Inflammatory macrophage treated with lipopolysaccharide for 4 hours (primary cell): Measurements from ENCODE around the gene OR2T3.
"Not testable (repeated sequence)": the region's sequence is repeated elsewhere in the genome, so short reads cannot be mapped to it uniquely, and the experiment has no call there.

ENCODE experiments used
- DNase-seq: peaks from one replicate; pipeline ENCODE4 v3.0.0-alpha.2; 2020

The OR2T3 gene

DNA sequence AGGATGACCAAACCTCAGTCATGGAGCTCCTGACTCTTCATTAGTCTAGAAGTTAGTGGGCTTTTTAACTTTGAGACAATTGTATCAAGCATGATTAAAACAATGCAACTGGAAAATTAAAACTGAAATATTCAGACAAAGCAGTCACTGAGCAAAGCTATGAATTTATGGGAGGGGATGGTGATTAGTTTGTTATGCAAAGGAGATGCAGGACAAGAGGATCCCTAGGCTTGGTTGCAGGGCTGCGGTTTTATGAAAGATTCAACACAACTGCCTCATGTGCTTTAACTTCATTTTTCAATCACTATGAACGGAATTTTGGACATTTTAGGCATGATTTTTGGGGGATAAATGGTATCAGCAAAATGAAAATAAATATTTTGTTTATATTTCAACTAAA, 1.0 kb upstream of the OR2T3 start:
- not testable (repeated sequence) for DNase-seq

DNA sequence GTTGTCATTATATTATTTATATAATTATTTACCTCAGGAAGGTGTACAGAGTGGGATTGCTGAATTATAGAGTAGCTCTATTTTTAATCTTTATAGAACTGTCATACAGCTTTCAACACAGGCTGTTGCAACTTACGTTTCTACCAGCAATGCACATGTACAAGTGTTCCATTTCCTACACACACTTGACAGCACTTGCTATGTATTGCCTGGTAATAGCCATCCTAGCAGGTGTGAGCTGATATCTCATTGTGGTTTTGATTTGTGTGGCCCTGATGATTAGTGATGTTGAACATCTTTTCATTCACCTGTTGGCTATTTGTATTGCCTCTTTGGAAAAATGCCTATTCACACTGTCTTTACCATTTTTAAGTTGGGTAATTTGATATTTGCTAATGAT, 2.5 kb downstream of the OR2T3 start:
- not testable (repeated sequence) for DNase-seq

DNA sequence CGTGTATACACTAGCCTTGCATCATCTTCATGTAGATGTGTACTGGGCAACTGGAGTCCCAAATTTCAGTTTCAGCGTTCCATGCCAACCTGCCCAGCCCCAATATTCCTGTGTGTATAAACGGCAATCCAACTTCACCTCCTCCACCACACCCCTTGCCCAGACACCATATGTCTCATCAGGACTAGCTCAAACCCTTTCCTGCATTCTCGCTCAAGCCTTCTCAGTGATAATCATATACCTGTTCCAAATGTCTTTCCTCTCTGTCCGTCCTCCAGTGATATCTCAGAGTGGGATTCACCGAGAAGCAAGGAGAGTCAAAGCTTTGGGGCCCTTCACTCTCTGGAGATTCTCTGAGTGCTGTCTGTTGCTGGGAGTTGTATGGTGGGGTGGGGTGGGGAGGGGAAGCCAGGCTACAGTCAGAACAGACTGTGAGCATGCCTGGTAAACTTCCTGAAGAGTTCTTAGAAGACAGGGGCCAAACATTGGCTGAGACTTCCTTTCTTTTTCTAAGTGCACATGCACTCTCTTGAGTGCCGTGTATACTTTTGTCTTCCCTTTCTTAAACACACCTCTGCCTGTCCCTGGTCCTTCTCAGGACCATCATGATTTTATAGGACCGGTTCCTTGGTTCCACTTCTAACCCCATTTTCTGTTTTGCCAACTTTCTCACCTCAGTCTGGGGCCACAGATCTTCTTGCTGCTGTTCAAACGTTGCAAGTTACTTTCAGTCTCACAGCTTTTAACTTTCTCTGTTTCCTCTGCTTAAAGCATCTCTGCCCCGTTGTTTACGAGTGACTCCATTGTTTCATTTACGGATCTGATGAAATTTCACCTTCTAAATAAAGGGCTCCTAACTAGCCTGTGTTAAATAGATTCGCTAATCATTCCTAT, 8.8 kb downstream of the OR2T3 start:
- not testable (repeated sequence) for DNase-seq

DNA sequence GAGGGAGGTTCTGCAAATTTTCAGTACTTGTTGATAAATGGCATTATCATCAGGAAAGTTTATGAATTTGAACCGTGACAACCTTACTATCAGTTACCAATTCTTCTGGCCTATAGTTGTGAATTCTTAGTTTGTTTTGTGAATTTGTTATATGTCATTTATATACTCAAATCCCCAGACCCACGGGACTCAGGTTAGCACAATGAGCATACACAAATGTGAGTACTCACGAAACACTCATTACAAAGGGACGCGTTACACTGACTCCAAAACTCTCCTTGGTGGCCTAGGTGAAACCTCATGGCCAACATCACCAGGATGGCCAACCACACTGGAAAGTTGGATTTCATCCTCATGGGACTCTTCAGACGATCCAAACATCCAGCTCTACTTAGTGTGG, 15.1 kb downstream of the OR2T3 start, which contains the start of gene OR2T5:
OR2T5 (plus strand) TSS at position 301 of the 400 bp plus-strand sequence; CDS start at position 301, 0 bp downstream.
- DNase-seq, result not testable (repeated sequence)

DNA sequence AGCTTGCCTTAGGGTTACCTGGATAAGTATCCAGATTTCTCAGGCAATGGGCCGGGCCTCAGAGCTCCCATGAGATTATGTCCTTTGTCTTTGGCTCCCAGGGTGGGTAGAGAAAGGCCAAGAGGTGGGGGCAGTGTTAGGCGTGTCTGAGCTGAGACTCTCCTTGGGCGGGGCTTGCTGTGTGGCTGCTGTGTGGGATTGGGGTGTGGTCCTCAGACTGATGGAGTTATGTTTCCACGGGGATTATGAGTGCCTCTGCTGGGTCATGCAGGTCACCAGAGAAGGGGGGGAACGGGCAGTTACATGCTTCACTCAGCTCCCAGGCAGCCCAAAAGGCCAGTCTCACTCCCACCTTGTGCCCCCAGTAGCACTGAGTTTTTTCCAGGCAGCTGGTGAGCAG, 23.5 kb downstream of the OR2T3 start:
- DNase-seq, result not testable (repeated sequence)

DNA sequence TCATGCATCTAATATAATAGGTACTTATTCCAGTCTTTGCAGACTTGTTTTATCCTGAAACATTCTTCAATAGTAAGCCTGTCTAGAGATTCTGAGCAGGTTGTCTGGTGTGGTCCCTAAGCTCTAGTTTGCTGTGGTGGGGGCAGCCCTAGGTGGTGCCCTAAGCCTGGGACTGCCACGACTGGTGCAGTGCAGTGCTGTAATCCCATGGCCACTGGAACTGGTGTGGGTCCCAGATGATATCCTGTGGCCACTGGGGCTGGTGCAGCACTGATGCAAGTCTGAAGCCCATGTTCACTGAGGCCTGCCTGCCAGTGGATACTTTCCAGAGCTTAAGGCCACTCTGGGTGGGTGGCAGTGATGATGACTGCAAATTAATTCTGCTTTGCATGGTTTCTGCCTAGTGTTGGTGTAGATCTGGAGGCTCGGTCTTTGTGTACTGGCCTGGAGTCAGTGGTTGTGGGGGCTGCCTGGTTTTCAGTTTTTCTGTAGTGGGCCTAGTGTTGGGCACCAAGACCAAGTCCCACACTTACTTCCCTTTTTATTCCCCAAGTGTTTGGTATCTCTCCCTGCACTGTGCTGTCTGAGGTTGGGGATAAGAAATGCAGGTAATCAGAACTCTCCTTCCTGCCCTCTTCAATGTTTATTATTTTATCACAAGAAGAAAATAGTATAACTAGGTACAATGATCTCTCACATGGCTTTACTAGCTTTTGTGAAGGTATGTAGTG, 27.3 kb downstream of the OR2T3 start:
- DNase-seq, result not testable (repeated sequence)

DNA sequence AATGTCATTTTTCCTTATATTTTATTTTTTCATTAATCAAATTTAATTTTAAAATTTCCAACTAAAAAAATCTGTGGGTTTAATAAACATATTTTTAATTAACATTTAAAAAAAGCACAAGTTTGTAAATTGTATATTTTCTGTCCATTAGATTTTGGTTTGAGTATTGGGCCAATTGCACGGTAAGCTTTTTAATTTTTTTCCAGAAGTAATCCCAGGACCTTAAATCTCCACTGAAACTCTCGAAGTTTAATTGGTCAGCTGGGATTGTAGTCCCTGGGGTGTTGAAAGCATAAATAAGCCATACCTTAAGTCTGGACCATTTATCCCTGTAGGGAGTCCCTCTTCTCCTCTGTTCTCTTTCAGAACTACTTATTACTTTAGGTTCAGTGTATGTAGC, 34.6 kb downstream of the OR2T3 start, which contains the start of gene OR2G6:
OR2G6 (plus strand) TSS at position 301 of the 400 bp plus-strand sequence. CDS start 13,574 bp downstream, outside the sequence.
- DNase-seq, result not testable (repeated sequence)

DNA sequence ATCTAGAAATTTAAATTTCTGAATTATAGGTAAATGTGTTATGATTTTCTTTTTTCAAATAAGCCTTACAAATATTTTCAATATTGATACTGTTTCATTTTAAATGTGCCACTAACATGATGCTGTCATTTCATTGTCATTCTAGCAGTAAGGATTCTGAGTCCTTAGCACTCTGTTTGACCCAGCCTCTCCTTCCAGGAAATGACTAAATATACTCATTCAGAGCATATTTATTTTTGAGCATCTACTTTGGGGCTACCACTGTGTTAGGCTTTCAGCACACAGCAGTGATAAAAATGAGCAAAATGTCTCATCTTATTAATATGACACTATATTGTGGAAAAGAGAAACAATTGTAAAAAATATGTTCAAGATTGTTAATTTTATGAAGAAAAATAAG, 37.1 kb downstream of the OR2T3 start:
- not testable (repeated sequence) for DNase-seq

DNA sequence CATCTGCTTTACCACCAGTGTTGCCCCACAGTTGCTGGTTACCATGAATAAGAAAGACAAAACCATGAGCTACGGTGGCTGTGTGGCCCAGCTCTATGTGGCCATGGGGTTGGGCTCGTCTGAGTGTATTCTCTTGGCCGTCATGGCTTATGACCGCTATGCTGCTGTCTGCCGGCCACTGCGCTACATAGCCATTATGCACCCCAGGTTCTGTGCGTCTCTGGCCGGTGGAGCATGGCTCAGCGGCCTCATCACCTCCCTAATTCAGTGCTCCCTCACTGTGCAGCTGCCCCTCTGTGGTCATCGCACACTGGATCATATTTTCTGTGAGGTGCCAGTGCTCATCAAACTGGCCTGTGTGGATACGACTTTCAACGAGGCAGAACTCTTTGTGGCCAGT, 48.7 kb downstream of the OR2T3 start:
- DNase-seq, result no peak
